Suprapubic skin (tissue), 3 donors: ENCODE measurements around the gene PACS1.
A peak's percentile ranks its signal among the peaks of the same experiment; 100 is the strongest.

Source experiments
- EP300 ChIP-seq: sonication (generic); formaldehyde crosslinking; IDR thresholded peaks from one replicate; pipeline ENCODE4 v1.6.1; 2017; ENCODE audit warnings: antibody characterized with exemption
- POLR2A ChIP-seq, 2 donors: fragments of 450-650 bp; IDR thresholded peaks; one replicate each; pipeline ENCODE4 v1.6.1; 2017; ENCODE audit warnings: antibody characterized with exemption in 2 of 2, mild to moderate bottlenecking in 2 of 2, moderate library complexity in 2 of 2
- TF ChIP-seq, protein P1 (sequence below), 2 donors: fragments of 200-600 bp in 1 of 2; fragments of 450-650 bp in 1 of 2; sonication (generic) in 1 of 2; IDR thresholded peaks; one replicate each; pipeline ENCODE4 v1.5.1; 2016 to 2019; ENCODE audit warnings: antibody characterized with exemption in 2 of 2, mild to moderate bottlenecking in 1 of 2, moderate library complexity in 1 of 2

DNA sequence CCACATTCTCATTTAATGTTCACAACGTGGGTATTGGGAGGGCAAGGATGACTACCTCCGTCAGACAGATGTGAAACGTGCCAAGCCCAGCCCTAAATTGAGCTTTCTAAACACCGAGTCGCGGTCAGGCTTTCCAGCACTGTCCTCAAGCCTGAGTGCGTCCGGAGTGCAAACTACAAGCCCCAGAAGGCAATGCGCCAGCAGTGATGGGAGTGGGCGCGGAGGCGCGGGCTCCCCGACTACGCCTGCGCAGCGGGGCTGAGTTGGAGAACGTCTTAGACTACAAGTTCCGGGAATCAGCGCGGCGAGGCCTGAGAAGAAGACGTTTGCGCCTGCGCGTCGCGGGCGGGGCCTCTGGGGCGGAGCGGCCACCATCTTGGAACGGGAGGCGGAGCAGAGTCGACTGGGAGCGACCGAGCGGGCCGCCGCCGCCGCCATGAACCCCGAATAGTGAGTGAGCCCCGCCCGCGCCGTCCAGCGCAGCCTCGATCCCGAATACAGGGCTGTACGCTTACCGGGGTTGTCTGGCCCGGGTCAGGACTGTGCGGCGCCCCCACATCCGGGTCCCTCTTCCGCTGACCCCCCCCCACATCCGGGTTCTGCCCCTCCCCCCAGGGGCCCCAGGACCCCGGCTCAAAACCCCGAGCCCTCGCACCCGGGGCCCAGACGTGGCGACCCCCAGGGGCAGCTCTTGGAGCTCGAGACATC is 198.3 kb downstream of the PACS1 start, which contains the start of gene RAB1B:
- TF ChIP-seq, protein P1, sequence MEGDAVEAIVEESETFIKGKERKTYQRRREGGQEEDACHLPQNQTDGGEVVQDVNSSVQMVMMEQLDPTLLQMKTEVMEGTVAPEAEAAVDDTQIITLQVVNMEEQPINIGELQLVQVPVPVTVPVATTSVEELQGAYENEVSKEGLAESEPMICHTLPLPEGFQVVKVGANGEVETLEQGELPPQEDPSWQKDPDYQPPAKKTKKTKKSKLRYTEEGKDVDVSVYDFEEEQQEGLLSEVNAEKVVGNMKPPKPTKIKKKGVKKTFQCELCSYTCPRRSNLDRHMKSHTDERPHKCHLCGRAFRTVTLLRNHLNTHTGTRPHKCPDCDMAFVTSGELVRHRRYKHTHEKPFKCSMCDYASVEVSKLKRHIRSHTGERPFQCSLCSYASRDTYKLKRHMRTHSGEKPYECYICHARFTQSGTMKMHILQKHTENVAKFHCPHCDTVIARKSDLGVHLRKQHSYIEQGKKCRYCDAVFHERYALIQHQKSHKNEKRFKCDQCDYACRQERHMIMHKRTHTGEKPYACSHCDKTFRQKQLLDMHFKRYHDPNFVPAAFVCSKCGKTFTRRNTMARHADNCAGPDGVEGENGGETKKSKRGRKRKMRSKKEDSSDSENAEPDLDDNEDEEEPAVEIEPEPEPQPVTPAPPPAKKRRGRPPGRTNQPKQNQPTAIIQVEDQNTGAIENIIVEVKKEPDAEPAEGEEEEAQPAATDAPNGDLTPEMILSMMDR (IDR thresholded peaks at IDR 0.05) = no peak
- TF ChIP-seq POLR2A (IDR thresholded peaks at IDR 0.05) (peak in 1 of 2 donors; percentile 50), EP300 (no peak)
